CD4-positive, alpha-beta T cell treated with Interleukin-2 at 100 ng/mL for 4 hours (primary cell): Measurements from ENCODE around the gene LYG1.

Experiments
- DNase-seq: peaks from one replicate; pipeline ENCODE4 v3.0.0-alpha.2; 2020; ENCODE audit warnings: low spot score

Gene LYG1

GRCh38 chr2:99275882-99276281, 25.1 kb downstream of the LYG1 start:
- DNase-seq, result no peak

- DNase-seq, result no peak
These were observed 39.8 kb downstream of the LYG1 start for GRCh38 chr2:99261242-99261641.

- no peak for DNase-seq
These were observed 40.8 kb downstream of the LYG1 start for GRCh38 chr2:99260184-99260583.

GRCh38 chr2:99259465-99259864, 41.5 kb downstream of the LYG1 start:
- DNase-seq, result no peak

GRCh38 chr2:99256677-99257076, 44.3 kb downstream of the LYG1 start:
- DNase-seq, result no peak

- DNase-seq, result no peak
These were observed 45.3 kb downstream of the LYG1 start, which contains the start of gene LYG2 for GRCh38 chr2:99255491-99256318. LYG2 (minus strand) TSS chr2:99255666; CDS start chr2:99254260, 1,406 bp downstream.

GRCh38 chr2:99249951-99250350, 51.0 kb downstream of the LYG1 start:
- no peak for DNase-seq

GRCh38 chr2:99242151-99242550, 58.8 kb downstream of the LYG1 start:
- DNase-seq, result no peak

- DNase-seq, result no peak
These were observed 60.6 kb downstream of the LYG1 start for GRCh38 chr2:99240431-99240830.

- no peak for DNase-seq
These were observed 62.4 kb downstream of the LYG1 start for GRCh38 chr2:99238599-99238998.
